HepG2 (cell line): ENCODE data around the gene DHFR. TPM values are rescaled to one million over a fixed set of nuclear protein-coding genes. Genes with fewer than 3 reads are reported as not detected.
A peak's percentile ranks its signal among the peaks of the same experiment; 100 is the strongest.

ENCODE experiments used
- CBX1 ChIP-seq: IDR thresholded peaks from one replicate; pipeline ENCODE4 v1.6.1; 2016; ENCODE audit warnings: antibody characterized with exemption, low read depth
- HNRNPL ChIP-seq: fragments of 200-400 bp; formaldehyde crosslinking; IDR thresholded peaks from 2 replicates; pipeline ENCODE4 v1.6.1; 2017; ENCODE audit warnings: mild to moderate bottlenecking, low read depth, low read length
- KDM6A ChIP-seq: IDR thresholded peaks from 2 replicates; pipeline ENCODE4 v1.6.1; 2016; ENCODE audit warnings: low read depth
- MED1 ChIP-seq: sonication (generic); formaldehyde crosslinking; IDR thresholded peaks from 2 replicates; pipeline ENCODE4 v1.4.0; 2020; ENCODE audit warnings: missing genetic modification reagents
- SOX6 ChIP-seq, 2 experiments: fragments of 450-650 bp in 1 of 2; sonication (generic) in 1 of 2; formaldehyde crosslinking in 1 of 2; IDR thresholded peaks; 2 replicates each; pipeline versions ENCODE4 v1.4.0 to v1.6.1; 2017 to 2020; ENCODE audit warnings: antibody characterized with exemption in 1 of 2, mild to moderate bottlenecking in 1 of 2, missing genetic modification reagents in 1 of 2
- SP4 ChIP-seq: sonication (generic); formaldehyde crosslinking; IDR thresholded peaks from 2 replicates; pipeline ENCODE4 v1.8.1; 2023; ENCODE audit warnings: mild to moderate bottlenecking, missing genetic modification reagents
- TSC22D2 ChIP-seq: sonication (generic); formaldehyde crosslinking; IDR thresholded peaks from 2 replicates; pipeline ENCODE4 v1.5.1; 2020; ENCODE audit warnings: missing genetic modification reagents, mild to moderate bottlenecking, borderline replicate concordance
- YEATS2 ChIP-seq: sonication (generic); formaldehyde crosslinking; IDR thresholded peaks from 2 replicates; pipeline ENCODE4 v1.4.0; 2020; ENCODE audit warnings: missing genetic modification reagents, borderline replicate concordance
- ZMAT3 ChIP-seq: sonication (generic); formaldehyde crosslinking; conservative IDR thresholded peaks from 2 replicates; pipeline ENCODE4 v1.7.0; 2021; ENCODE audit warnings: missing genetic modification reagents
- ZMYM4 ChIP-seq: sonication (generic); formaldehyde crosslinking; IDR thresholded peaks from 2 replicates; pipeline ENCODE4 v1.8.1; 2023; ENCODE audit warnings: mild to moderate bottlenecking, missing genetic modification reagents
- ZNF24 ChIP-seq: fragments of 450-650 bp; IDR thresholded peaks from 2 replicates; pipeline ENCODE4 v1.6.1; 2017; ENCODE audit warnings: antibody characterized with exemption, mild to moderate bottlenecking
- ZNF251 ChIP-seq: sonication (generic); formaldehyde crosslinking; IDR thresholded peaks from 2 replicates; pipeline ENCODE4 v1.9.0; 2021; ENCODE audit warnings: mild to moderate bottlenecking, missing genetic modification reagents
- ZNF318 ChIP-seq: sonication (generic); formaldehyde crosslinking; IDR thresholded peaks from 2 replicates; pipeline ENCODE4 v1.4.0; 2020; ENCODE audit warnings: mild to moderate bottlenecking, missing genetic modification reagents
- ZNF7 ChIP-seq: IDR thresholded peaks from 2 replicates; pipeline ENCODE4 v1.6.1; 2016; ENCODE audit warnings: missing biosample characterization, missing genetic modification reagents
- polyA plus RNA-seq, 8 experiments: library from polyadenylated mRNA; depleted of rRNA in 3 of 8; stranded (reverse) in 7 of 8; unstranded in 1 of 8; fragments of >200 nt; fragmentation: Illumina TruSeq in 4 of 8; extraction: Trizol in 4 of 8; gene quantifications; 2 replicates each; pipeline versions ENCODE4 v1.2.1 to v1.2.3, GENCODE V29; 2011 to 2016; ENCODE audit warnings: low read depth in 4 of 8, missing spikeins in 1 of 8, mixed read lengths in 1 of 8; ENCODE audit not compliant: insufficient read depth in 1 of 8
- total RNA-seq, 5 experiments: library from RNA; depleted of rRNA; stranded (reverse); fragments of >200 nt; fragmentation: Illumina TruSeq; extraction: Trizol; gene quantifications; 2 replicates each; pipeline ENCODE4 v1.2.3, GENCODE V29; 2016; ENCODE audit warnings: low read depth in 1 of 5
- TF ChIP-seq, protein P1 (sequence below): sonication (generic); formaldehyde crosslinking; IDR thresholded peaks from 2 replicates; pipeline ENCODE4 v1.8.0; 2022; ENCODE audit warnings: mild to moderate bottlenecking, missing genetic modification reagents; ENCODE audit not compliant: insufficient replicate concordance
- TF ChIP-seq, protein P2 (sequence below): sonication (generic); formaldehyde crosslinking; IDR thresholded peaks from 2 replicates; pipeline ENCODE4 v1.8.1; 2023; ENCODE audit warnings: mild to moderate bottlenecking, inconsistent platforms, moderate library complexity, missing genetic modification reagents, borderline replicate concordance

The DHFR gene
- total and polyA plus RNA-seq, 2 of the 13 experiments (the other 11 are each of a cell fraction or from before 2014, with no cell fraction given), result 22.8 to 59.0 TPM

- no peak for TF ChIP-seq ZMYM4 (CRISPR knock-in tag)
- no peak for TF ChIP-seq ZNF7 (CRISPR knock-in tag)
- no peak for TF ChIP-seq SP4
- TF ChIP-seq HNRNPL, result no peak
- TF ChIP-seq TSC22D2 (CRISPR knock-in tag), result no peak
- TF ChIP-seq CBX1, result no peak
- TF ChIP-seq ZNF251 (CRISPR knock-in tag), result no peak
- TF ChIP-seq, protein P1, sequence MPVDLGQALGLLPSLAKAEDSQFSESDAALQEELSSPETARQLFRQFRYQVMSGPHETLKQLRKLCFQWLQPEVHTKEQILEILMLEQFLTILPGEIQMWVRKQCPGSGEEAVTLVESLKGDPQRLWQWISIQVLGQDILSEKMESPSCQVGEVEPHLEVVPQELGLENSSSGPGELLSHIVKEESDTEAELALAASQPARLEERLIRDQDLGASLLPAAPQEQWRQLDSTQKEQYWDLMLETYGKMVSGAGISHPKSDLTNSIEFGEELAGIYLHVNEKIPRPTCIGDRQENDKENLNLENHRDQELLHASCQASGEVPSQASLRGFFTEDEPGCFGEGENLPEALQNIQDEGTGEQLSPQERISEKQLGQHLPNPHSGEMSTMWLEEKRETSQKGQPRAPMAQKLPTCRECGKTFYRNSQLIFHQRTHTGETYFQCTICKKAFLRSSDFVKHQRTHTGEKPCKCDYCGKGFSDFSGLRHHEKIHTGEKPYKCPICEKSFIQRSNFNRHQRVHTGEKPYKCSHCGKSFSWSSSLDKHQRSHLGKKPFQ, result no peak
- no peak for TF ChIP-seq ZMAT3 (CRISPR knock-in tag)
- 0 out of 2 replicates have a peak, but pooled peaks have one; percentile 37 for TF ChIP-seq KDM6A (CRISPR knock-in tag)
- TF ChIP-seq MED1 (CRISPR knock-in tag), result no peak
- TF ChIP-seq, protein P2, sequence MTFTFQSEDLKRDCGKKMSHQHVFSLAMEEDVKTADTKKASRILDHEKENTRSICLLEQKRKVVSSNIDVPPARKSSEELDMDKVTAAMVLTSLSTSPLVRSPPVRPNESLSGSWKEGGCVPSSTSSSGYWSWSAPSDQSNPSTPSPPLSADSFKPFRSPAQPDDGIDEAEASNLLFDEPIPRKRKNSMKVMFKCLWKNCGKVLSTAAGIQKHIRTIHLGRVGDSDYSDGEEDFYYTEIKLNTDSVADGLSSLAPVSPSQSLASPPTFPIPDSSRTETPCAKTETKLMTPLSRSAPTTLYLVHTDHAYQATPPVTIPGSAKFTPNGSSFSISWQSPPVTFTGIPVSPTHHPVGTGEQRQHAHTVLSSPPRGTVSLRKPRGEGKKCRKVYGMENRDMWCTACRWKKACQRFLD, result no peak
- TF ChIP-seq YEATS2 (CRISPR knock-in tag), result no peak
- no peak for TF ChIP-seq ZNF318 (CRISPR knock-in tag)
- TF ChIP-seq ZNF24, result no peak
- TF ChIP-seq SOX6 (IDR thresholded peaks at IDR 0.05), result no peak
- peak; percentile 37; the same call in 1 of the 2 replicates for TF ChIP-seq SOX6 (CRISPR knock-in tag; IDR thresholded peaks at IDR 0.05)
Measured at GRCh38 chr5:80631278-80632259, 23.2 kb downstream of the DHFR start (continued).
